Measurements from ENCODE around the gene GID4.

- TF ChIP-seq CTCF (IDR thresholded peaks at IDR 0.05) (peak in 1 of 6 experiments; percentile 10), POLR2A (IDR thresholded peaks at IDR 0.05) (peak in 3 of 4 donors; percentile 20 to 50 (median 42))
Measured at GRCh38 chr17:18038861-18039534, at the start of gene GID4, which contains the start of gene ATPAF2.
